ENCODE data around the gene ERC2.

Gene ERC2

DNA sequence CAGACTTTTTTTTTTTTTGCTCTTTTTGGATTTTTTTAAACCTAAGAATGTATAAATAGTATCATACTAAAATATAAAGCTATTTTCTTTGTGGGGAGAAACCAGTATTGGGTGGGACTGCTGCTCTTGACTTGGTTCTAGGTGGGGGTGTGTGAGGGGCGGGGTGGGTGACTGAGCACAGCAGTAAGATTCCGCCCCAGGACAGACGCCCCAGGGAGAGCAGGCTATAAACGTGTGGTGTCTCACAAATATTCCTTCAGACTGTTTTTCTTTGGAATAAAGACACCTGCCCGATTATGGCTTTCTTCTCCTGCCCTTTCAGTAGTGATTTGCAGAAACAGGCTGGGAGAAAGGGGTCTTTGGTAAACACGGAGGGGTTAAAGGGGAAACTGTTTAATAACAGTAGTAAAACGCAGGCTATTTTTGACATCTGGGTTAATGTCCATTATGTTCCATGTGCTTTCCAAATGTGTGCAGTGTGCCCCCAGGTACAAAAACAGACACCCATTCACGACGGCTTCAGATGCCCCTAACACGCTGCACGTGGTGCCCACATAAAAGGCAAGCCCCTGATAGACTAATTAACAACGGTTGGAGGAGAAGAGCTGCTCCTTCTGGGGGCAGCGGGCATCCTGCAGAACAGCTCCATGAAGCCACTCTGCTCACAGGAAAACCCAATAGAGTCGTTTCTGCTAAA, 952.6 kb downstream of the ERC2 start:
- ATAC-seq = no peak
- no peak for TF ChIP-seq ISL1 (CRISPR knock-in tag; IDR thresholded peaks at IDR 0.05)
- no peak for TF ChIP-seq GLIS3 (CRISPR knock-in tag; IDR thresholded peaks at IDR 0.05)
- TF ChIP-seq OSR1 (CRISPR knock-in tag; IDR thresholded peaks at IDR 0.05) = no peak
- no peak for TF ChIP-seq ARNTL (CRISPR knock-in tag; IDR thresholded peaks at IDR 0.05; ENCODE audit: borderline replicate concordance, low read depth)
- TF ChIP-seq ZNF565 (CRISPR knock-in tag; conservative IDR thresholded peaks at IDR 0.05; ENCODE audit: low read depth) = no peak
- TF ChIP-seq RARB (CRISPR knock-in tag; IDR thresholded peaks at IDR 0.05) = no peak

DNA sequence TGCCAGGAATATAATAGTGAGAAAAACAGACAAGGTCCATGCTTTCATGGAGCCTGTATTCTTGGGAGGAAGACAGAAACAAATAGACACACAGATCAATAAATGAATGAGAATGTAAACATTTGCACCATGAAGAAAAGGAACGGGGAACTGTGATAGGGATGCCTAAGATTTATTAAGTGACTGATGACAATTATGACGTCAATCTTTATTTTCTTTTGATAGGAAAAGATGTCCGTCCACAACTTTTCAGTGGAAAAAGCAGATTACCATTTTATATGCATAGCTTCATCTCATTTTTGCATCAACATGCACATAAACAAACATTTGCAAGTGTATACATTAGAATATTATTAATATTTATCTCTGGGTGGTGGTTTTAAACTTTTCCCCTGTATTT, 953.3 kb downstream of the ERC2 start:
- ATAC-seq = no peak
- TF ChIP-seq, protein P1, sequence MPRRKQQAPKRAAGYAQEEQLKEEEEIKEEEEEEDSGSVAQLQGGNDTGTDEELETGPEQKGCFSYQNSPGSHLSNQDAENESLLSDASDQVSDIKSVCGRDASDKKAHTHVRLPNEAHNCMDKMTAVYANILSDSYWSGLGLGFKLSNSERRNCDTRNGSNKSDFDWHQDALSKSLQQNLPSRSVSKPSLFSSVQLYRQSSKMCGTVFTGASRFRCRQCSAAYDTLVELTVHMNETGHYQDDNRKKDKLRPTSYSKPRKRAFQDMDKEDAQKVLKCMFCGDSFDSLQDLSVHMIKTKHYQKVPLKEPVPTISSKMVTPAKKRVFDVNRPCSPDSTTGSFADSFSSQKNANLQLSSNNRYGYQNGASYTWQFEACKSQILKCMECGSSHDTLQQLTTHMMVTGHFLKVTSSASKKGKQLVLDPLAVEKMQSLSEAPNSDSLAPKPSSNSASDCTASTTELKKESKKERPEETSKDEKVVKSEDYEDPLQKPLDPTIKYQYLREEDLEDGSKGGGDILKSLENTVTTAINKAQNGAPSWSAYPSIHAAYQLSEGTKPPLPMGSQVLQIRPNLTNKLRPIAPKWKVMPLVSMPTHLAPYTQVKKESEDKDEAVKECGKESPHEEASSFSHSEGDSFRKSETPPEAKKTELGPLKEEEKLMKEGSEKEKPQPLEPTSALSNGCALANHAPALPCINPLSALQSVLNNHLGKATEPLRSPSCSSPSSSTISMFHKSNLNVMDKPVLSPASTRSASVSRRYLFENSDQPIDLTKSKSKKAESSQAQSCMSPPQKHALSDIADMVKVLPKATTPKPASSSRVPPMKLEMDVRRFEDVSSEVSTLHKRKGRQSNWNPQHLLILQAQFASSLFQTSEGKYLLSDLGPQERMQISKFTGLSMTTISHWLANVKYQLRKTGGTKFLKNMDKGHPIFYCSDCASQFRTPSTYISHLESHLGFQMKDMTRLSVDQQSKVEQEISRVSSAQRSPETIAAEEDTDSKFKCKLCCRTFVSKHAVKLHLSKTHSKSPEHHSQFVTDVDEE (CRISPR knock-in tag; IDR thresholded peaks at IDR 0.05) = no peak
- TF ChIP-seq, protein P2, sequence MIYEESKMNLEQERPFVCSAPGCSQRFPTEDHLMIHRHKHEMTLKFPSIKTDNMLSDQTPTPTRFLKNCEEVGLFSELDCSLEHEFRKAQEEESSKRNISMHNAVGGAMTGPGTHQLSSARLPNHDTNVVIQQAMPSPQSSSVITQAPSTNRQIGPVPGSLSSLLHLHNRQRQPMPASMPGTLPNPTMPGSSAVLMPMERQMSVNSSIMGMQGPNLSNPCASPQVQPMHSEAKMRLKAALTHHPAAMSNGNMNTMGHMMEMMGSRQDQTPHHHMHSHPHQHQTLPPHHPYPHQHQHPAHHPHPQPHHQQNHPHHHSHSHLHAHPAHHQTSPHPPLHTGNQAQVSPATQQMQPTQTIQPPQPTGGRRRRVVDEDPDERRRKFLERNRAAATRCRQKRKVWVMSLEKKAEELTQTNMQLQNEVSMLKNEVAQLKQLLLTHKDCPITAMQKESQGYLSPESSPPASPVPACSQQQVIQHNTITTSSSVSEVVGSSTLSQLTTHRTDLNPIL (CRISPR knock-in tag; IDR thresholded peaks at IDR 0.05; ENCODE audit: low read depth) = no peak
- TF ChIP-seq, protein P3, sequence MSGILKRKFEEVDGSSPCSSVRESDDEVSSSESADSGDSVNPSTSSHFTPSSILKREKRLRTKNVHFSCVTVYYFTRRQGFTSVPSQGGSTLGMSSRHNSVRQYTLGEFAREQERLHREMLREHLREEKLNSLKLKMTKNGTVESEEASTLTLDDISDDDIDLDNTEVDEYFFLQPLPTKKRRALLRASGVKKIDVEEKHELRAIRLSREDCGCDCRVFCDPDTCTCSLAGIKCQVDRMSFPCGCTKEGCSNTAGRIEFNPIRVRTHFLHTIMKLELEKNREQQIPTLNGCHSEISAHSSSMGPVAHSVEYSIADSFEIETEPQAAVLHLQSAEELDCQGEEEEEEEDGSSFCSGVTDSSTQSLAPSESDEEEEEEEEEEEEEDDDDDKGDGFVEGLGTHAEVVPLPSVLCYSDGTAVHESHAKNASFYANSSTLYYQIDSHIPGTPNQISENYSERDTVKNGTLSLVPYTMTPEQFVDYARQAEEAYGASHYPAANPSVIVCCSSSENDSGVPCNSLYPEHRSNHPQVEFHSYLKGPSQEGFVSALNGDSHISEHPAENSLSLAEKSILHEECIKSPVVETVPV (CRISPR knock-in tag; IDR thresholded peaks at IDR 0.05) = no peak
- TF ChIP-seq CSDC2 (CRISPR knock-in tag; IDR thresholded peaks at IDR 0.05) (no peak), ZNF70 (CRISPR knock-in tag; IDR thresholded peaks at IDR 0.05) (no peak)

DNA sequence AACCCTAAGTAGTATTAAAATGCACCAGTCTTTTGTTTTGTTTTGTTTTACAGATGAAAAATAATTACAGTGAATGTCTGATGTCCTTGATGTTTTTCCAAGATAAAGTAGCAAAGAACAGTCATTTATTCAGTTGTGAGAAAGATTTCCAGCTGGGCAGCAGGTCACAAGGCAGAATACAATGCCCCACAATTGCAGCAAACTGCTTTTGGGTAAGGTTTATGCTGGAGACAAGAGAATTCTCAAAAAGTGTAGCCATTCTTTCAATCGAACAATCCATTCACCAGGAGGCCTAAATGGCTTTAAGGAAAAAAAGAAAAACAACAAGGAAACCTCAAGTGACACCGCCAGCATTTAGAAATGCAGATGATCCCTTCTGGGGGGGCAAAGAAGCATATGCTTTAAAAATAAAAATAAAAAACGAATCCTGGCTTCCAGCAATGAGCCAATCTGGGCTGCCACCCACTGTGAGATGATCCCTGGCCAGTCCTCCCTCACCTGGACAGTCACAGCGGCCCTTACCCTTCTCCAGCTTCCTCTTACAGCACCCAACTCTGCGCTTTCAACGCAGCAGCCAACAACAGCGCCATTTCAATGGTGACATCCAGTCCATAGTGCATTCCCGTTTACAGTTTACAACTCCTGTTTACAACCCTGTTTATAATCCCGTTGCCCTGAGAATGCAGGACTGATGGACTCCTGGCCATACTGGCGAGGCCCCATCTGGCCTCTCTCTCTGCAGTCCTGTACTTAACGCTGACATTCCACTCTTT, 955.5 kb downstream of the ERC2 start:
- peak; percentile 37; the same call in 2 of the 3 replicates for ATAC-seq
- TF ChIP-seq OSR1 (CRISPR knock-in tag; IDR thresholded peaks at IDR 0.05) = no peak
- TF ChIP-seq ISL1 (CRISPR knock-in tag; IDR thresholded peaks at IDR 0.05) = no peak
- no peak for TF ChIP-seq BACH2 (CRISPR knock-in tag; IDR thresholded peaks at IDR 0.05; ENCODE audit: borderline replicate concordance)
- no peak for TF ChIP-seq ESRRG (CRISPR knock-in tag; IDR thresholded peaks at IDR 0.05)
- TF ChIP-seq, protein P4, sequence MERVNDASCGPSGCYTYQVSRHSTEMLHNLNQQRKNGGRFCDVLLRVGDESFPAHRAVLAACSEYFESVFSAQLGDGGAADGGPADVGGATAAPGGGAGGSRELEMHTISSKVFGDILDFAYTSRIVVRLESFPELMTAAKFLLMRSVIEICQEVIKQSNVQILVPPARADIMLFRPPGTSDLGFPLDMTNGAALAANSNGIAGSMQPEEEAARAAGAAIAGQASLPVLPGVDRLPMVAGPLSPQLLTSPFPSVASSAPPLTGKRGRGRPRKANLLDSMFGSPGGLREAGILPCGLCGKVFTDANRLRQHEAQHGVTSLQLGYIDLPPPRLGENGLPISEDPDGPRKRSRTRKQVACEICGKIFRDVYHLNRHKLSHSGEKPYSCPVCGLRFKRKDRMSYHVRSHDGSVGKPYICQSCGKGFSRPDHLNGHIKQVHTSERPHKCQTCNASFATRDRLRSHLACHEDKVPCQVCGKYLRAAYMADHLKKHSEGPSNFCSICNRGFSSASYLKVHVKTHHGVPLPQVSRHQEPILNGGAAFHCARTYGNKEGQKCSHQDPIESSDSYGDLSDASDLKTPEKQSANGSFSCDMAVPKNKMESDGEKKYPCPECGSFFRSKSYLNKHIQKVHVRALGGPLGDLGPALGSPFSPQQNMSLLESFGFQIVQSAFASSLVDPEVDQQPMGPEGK (CRISPR knock-in tag; IDR thresholded peaks at IDR 0.05; ENCODE audit: borderline replicate concordance) = no peak
- TF ChIP-seq SNAI2 (CRISPR knock-in tag; IDR thresholded peaks at IDR 0.05) = no peak
- no peak for TF ChIP-seq RARB (CRISPR knock-in tag; IDR thresholded peaks at IDR 0.05)
- no peak for TF ChIP-seq ZNF565 (CRISPR knock-in tag; conservative IDR thresholded peaks at IDR 0.05; ENCODE audit: low read depth)
- TF ChIP-seq, protein P3 (CRISPR knock-in tag; IDR thresholded peaks at IDR 0.05) = no peak
- no peak for TF ChIP-seq ZNF70 (CRISPR knock-in tag; IDR thresholded peaks at IDR 0.05)

DNA sequence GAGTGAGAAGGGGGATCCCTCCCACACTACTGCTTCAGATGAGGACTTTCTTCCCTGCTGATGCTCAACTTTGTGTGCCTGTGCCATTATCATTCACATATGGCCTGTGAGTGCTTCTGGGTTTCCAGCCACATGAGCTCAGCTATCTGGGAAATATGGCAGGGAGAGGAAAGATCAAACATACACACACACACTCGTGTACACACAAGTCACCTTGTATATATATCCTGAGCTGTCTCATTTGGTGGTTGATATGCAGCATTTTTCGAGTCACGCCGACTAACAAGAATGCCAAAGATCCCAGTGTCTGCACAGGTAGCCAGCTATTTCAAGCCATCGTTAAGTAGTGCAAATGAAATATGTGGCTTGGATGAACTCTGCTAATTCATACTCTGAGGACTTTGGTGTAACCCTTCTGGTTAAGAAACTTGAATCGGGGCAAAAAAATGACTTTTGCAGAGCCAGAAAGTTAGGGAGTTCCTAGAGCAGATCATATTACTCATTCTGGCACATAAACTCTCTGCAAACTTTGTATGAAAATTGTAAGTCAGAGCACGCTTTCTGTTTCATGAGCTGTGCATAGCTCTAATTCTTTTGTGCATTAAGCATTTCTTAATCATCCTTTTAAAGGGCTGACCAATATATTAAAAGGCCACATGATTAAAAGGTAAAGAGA, 956.2 kb downstream of the ERC2 start:
- peak; percentile 95 for ATAC-seq
- no peak for TF ChIP-seq ARNTL (CRISPR knock-in tag; IDR thresholded peaks at IDR 0.05; ENCODE audit: borderline replicate concordance, low read depth)
- TF ChIP-seq CSDC2 (CRISPR knock-in tag; IDR thresholded peaks at IDR 0.05) = no peak
- TF ChIP-seq ESRRG (CRISPR knock-in tag; IDR thresholded peaks at IDR 0.05) = no peak
- TF ChIP-seq ZFP3 (CRISPR knock-in tag; IDR thresholded peaks at IDR 0.05) = no peak
- no peak for TF ChIP-seq ZNF70 (CRISPR knock-in tag; IDR thresholded peaks at IDR 0.05)
- TF ChIP-seq BACH2 (CRISPR knock-in tag; IDR thresholded peaks at IDR 0.05; ENCODE audit: borderline replicate concordance) = no peak
- TF ChIP-seq PPARA (CRISPR knock-in tag; IDR thresholded peaks at IDR 0.05; ENCODE audit: borderline replicate concordance) = no peak
- no peak for TF ChIP-seq ISL1 (CRISPR knock-in tag; IDR thresholded peaks at IDR 0.05)
- no peak for TF ChIP-seq GLIS3 (CRISPR knock-in tag; IDR thresholded peaks at IDR 0.05)
- TF ChIP-seq ZFP30 (CRISPR knock-in tag; IDR thresholded peaks at IDR 0.05) = no peak
- no peak for TF ChIP-seq ZNF565 (CRISPR knock-in tag; conservative IDR thresholded peaks at IDR 0.05; ENCODE audit: low read depth)
- TF ChIP-seq, protein P1 (CRISPR knock-in tag; IDR thresholded peaks at IDR 0.05) = no peak
- TF ChIP-seq, protein P2 (CRISPR knock-in tag; IDR thresholded peaks at IDR 0.05; ENCODE audit: low read depth) = no peak

Measured in SK-N-SH treated with all-trans-retinoic acid at 6 μM for 48 hours (cell line).